ENCODE data around the gene HLA-DOA.

HLA-DOA gene

DNA sequence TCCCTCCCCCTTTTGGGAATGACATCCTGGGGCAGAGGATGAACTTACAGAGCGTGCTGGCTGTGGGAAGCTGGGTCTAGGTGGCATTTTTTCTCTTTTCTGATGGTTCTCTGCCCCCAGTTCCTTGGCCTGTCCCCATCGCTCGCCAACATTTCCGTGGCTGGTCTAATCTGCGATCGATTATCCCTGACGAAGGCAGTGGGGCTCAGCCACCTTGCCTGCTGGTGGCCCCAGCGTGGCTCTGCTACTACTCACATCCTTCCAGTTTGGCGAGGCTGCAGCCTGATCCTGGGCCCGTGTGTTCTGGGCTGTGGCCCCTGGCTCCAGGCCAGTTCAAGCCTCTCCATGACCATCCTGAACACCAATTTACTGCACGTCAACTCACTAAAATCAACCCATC lies 6.4 kb upstream of the HLA-DOA start:
- no peak for DNase-seq

DNA sequence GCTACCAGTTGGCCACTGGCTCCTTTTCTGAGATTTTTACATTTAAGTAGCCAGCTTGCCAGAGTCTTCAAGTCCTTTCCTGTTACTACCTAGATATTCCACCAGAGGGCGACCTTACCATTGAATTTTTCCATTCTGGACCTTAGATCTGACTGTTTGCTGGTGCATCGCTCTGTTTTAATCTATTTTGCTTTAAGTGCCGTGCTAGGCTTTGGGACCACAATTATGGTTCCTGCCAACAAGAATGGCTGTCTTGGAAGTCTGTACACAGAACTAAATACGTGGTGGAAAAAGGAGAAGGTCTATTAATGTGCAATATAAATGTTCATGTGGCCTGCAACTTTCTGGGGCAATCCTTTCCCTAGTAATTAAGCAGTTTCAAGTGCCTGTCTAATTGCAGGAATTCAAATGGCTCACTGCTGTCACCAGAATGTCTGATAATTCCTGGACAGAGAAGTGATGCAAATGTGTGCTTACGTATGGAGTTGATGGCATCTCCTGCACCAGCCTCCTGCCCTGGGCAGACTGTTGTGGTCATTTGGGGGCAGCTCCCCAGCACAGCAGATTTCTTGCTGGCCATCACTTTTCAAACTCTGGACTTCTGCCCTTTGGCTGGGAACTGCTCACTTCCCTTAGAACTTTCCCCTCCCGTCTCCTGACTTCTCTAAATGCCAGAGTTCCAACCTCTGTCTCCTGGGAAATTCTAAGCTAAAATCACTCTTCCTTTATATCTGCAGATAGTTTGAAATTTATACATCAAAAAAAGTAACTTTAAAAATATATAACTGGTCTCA lies 5.6 kb upstream of the HLA-DOA start:
- peak; percentile 77 for DNase-seq

DNA sequence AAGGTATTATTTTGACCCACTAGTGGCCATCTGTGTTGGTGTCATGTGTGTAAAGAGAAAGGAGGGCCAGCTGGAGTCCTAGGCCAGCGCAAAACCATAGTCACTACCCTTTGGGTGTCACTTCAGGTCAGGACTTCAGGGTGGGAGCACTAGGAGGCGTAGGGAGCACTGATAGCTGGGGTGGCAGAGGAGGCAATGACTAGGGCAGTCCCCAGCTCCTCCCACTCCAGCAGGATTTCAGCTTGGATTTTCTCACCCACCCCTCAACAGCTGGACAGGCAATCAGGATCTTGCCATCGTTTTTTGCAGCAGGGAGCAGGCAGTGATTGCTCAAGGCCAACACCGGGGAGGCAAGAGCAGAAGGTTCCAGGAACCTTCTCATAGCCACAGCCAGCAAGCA lies 4.2 kb upstream of the HLA-DOA start:
- DNase-seq = peak; percentile 12

DNA sequence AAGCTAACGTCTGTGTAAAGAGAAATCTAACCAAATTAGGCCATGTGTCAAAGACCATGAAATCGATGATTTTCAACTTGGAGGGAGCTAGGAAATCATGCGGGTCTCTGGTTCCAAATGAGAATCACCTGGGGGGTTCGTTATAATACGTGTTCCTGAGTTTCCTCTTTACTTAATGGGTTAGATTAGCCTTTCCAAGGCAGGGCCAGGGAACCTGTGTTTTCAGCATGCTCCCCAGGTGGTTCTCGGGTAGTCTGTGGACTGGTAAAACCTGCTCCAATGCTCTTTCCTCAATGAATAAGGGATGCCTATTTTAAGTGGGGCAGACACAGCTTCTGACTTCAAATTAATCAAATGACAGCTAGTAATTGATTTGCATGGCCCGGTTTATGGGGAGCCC lies 965 bp upstream of the HLA-DOA start:
- no peak for DNase-seq

DNA sequence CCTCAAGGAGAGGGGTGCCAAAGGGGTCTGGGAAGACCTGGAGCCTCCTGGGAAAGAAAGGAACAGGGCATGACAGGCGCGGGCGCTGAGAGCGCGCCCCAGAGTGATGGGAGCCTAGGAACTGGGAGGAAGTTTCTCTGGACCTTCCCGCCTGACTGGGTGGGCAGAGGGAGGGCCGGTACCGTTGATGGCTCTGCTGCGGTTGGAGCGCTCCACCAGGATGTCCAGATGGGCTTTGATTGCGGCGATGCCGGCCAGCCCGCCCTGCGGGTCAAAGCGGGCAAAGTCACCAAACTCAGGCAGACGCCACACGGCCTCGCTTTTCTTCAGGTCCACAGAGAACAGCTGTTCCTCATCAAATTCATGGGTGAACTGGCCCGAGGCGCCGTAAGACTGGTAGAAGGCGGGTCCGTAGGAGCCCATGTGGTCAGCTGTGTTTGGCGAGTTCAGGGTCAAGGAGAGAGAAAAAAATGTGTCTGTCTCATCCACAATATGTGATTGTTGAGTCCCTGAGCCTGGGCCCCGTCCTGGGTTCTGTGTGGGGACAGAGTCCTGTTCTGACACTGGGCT lies 1.5 kb downstream of the HLA-DOA start:
- DNase-seq = peak; percentile 51

DNA sequence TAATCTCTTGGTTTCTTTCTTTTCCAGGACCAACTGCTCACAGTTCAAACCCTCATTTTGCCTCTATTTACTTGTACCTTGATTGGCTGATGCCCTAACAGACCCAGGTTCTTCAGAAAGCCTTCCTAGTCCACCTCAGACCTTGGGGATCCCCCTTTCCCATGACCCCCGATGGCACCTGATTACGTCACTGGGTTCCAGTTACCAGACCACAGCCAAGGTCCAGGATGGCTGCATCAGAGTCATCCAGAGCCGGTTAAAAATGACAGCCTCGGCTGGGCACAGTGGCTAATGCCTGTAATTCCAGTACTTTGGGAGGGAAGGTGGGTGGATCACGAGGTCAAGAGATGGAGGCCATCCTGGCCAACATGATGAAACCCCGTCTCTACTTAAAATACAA lies 4.5 kb downstream of the HLA-DOA start:
- DNase-seq = no peak

DNA sequence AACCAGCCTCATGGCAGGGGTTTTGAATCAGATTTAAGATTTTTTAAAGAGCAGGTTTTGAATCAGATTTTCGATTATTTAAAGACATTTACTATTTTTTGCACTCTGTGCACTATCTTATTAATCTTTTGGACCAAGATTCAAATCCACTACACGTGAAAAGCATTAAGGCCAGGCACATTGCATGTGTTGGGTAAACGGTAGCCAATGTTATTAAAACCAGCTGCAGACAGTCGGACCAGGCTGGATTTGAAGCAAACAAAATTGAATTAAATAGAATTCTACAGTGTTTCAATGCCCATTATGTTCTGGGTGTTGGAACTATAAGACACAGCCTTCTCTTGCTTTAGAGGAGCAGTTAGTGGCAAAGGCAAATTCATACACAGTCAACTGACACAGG lies 7.7 kb downstream of the HLA-DOA start:
- DNase-seq = no peak

DNA sequence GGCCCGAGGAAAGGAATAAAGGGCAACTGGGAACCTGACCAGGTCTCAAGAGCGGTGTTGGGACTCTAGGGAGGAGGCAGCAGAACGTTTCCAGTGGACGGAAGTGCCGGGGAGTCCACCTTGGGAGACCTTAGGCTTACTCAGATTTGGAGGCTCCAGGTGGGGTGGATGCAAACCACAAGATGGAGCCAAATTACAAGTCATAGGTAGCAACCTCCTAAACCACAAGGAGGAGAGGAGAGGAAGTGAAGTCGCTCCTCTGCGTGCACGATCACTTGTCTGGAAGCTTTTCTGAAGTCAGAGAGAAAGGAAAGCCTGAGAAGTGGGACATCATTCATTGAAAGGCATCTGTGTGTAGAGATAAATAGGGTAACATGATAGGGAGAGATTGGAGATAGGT lies 9.3 kb downstream of the HLA-DOA start:
- DNase-seq = peak; percentile 56

DNA sequence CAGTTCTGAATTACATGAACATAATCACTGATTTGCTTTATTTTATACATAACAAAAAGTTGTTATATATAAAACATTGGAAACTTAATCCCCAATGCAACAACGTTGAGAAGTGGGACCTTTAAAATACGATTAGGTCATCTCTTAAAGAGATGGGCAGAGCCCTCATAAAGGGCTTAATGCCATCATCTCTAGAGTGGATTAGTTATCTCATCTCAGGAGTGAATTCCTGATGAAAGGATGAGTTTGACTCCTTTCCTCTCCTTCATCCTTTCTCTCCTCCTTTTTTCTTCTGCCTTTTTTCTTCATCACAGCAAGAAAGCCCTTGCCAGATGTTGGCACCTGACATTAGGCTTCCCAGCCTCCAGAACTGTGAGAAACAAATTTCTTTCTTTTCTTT lies 13.9 kb downstream of the HLA-DOA start:
- no peak for DNase-seq

DNA sequence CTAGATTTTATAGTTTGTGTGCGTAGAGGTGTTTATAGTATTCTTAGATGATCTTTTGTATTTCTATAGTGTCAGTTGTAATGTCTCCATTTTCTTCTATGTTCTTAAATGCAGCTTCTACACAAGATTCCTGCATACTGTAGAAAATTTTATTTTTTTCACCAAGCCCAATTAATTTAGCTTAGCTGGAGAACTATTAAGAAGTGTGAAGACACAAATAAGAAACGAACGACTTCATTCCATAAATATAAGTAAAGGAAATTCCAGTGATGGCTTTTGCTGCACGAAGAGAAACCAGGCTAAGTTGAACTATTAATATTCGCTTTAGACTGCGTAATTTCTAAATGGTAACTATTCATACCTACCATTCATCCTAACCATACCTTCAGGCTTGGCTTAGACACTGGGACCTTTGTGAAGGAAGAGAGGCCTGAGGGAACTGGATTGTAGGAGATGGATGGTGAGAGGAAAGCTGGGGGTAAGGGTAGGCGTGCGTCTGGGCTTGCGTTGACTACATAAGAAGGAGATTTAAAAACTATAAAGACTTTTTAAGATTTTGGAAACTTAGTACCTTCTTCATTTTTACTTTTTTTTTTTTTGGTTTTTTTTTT lies 15.9 kb downstream of the HLA-DOA start:
- DNase-seq = no peak

DNA sequence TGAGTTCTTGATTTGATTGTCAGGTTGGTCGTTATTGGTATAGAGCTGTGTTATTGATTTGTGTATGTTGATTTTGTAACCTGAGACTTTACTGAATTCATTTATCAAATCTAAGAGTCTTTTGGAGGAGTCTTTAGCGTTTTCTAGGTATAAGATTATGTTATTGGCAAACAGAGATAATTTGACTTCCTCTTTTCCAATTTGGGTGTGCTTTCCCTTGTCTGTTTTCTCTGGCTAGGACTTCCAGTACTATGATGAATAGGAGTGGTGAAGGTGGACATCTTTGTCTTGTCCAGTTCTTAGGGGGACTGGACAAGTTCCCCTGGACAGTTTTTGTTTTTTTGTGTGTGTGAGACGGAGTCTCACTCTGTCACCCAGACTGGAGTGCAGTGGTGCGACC lies 17.4 kb downstream of the HLA-DOA start:
- no peak for DNase-seq

DNA sequence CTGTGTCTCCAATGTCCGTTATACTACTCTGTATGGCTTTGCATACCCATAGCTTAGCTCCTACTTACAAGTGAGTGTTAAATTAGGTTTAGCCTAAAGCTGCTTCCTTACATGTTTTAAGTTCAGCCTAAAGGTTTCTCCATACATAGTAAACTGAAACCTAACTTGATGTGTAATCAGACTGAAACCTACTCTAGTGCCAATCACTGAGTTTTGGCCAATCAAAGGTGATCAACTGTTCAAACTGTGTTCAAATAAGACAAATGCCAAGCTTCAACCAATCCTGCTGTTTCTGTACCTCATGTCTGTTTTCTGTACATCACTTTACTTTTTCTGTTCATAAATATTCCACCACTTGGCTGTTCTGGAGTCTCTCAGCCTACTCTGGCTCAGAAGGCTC lies 20.0 kb downstream of the HLA-DOA start:
- DNase-seq = no peak

DNA sequence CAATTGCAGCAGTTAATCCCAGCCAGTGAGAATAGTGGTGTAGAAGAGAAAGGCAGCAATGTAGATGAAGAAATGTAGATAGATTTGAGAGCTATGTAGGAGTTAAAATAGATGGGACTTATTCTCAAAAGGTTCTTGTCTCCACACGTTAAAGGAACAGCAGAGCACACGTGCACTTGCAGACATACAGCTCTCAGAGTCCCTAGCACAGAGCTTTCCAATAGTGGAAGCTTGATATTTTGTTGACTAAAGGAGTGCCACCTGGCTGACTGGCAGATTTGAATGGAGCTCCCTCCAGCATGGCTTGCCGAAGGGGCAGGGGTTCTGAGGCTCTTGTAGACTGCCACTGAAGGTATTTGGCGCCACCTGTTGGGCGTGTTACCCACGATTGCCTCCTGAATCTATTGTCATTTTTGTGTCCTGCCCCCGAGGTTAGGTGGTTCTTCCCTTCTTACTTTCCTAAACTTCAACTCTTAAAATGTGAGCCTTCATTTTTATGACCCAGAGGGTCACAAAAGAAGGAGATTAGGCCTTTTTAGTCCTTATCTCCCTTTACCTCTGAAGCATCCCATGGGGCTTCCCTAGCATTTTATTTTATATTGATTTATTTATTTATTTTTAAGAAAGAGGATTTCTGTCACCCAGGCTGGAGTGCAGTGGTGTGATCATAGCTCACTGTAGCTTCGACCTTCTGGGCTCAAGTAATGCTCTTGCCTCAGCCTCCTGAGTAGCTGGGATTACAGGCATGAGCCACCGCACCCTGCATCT lies 24.6 kb downstream of the HLA-DOA start:
- DNase-seq = peak; percentile 97

DNA sequence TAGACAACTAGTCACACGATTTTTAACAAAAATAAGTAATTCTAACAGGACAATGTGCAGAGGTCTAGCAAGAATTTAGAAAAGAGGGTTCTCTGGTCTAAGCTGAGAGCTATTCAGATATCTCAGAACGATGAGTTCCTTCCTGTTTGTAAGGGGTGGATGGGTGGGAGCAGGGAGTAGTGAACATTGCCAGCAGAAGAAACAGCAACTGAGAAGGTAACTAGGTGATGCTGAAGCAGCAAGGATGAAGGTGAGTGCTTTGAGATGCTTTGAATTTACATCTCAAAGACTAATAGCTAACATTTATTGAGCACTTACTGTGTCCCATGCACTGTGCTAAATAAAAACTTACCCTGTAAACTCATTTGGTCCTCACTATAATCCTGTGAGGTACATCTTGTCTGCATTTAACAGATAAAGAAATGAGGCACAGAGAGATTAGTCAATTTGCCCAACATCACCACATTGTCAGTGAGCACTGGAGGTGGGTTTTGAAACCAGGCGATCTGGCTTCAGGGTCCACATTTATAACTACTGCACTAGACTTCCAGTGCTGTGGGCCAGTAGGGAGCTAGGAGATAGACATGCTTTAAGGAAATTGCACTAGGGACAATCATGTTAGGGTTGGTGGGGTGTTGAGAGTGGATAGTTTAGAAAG lies 25.3 kb downstream of the HLA-DOA start:
- no peak for DNase-seq

DNA sequence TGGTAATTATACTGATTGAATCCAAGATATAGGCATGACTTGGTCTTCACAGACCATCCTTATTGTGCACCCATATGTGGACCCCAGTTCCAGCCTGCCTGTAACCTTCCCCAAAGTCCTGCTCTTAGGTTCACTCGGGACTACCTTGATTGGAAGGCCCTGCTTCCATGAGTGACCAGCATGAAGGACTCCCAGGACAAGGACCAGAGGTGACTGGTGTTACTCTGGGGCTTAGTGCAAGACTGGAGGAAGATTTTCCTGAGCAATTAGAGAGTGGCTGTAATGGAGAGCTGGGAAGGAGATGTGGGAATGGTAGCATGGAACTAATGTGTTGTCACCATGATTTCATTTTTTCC lies 25.9 kb downstream of the HLA-DOA start:
- DNase-seq = no peak

DNA sequence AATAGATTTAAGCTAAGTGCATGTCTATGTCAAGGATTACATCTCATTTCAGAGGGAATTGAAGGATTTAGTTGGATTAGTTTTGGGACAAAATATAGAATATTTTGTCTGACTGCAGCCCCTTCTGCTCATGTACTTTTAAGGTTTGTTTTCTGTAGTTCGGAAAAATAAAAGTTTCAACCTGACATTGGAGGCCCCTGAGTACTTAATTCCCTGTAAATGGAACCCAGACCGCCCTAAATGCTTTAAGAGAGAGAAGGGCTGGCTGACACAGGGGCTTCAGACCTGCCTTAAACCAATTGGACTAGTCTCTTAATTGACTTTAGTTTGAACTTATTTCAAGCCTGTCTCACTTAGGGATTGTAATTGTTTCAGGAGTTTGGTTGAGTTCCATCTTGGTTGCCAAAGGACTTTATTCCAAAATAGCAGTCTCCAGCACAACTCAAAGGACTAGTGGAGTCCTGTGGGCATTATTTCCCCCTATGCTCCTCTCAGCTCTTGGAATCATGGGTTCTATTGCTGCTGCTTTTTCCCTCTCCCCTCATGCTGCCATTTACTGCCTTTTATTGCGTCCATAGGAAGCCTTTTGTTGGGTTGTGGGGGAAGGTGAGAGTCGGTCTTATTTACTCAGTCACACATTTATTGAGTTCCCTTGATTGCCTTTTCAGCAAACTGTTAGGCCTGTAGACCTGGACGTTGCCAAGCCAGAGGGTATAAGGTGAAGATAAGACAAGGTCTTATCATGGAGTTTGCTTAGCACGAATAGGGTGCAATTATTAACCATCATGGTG lies 26.5 kb downstream of the HLA-DOA start:
- DNase-seq = peak; percentile 67

DNA sequence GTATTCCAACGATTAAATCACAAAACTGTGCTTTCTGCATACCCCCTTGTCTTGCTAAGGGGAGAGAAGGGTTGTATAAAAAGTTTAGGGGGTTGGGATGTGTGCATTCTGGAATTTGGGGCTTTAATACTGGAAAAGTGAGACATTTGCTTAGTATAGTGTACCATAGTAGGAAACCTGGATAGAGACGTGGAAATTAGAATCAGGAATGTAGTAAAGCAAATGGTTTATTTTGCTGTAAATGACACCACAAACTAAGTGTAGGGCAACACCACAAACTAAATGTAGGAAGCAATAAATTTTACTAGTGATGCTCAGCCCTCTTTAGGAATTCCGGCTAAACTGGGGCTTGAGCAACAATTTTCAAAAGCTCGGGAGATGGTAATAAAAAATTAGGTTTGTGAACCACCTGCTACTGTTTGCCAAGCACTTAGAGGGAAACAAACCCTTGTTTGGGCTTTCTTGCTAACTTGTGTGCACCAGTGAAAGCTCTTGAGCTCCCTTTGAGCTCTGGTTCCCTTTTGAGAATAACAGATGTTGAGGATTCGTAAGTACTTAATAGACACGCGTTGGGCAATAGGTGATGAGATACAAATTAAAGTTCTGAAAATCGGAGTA lies 27.2 kb downstream of the HLA-DOA start:
- peak; percentile 75 for DNase-seq

DNA sequence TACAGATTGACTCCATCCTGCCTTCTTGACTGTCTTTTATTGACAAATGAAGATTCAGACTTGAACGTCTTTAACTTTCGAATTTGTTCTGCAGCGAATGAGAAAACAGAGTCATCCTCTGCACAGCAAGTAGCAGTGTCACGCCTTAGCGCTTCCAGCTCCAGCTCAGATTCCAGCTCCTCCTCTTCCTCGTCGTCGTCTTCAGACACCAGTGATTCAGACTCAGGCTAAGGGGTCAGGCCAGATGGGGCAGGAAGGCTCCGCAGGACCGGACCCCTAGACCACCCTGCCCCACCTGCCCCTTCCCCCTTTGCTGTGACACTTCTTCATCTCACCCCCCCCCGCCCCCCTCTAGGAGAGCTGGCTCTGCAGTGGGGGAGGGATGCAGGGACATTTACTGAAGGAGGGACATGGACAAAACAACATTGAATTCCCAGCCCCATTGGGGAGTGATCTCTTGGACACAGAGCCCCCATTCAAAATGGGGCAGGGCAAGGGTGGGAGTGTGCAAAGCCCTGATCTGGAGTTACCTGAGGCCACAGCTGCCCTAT lies 28.8 kb downstream of the HLA-DOA start:
- DNase-seq = no peak

DNA sequence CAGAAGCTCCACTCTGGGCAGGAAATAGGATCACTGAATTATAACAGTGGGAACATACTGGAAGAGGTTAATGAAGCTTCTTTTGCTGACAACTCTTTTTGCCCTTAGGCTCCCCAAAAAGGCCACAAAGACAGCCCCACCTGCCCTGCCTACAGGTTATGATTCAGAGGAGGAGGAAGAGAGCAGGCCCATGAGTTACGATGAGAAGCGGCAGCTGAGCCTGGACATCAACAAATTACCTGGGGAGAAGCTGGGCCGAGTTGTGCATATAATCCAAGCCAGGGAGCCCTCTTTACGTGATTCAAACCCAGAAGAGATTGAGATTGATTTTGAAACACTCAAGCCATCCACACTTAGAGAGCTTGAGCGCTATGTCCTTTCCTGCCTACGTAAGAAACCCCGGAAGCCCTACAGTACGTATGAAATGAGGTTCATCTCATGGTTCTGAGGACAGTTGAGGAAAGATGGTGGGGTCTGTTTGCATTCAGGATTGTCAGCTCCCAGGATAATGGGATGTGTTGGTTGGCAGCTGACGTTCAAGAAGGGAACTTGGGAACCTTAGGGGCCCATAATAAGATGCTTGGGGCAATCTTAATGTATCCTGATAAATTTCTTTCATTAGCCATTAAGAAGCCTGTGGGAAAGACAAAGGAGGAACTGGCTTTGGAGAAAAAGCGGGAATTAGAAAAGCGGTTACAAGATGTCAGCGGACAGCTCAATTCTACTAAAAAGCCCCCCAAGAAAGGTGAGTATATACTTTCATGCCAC lies 29.5 kb downstream of the HLA-DOA start:
- no peak for DNase-seq

DNA sequence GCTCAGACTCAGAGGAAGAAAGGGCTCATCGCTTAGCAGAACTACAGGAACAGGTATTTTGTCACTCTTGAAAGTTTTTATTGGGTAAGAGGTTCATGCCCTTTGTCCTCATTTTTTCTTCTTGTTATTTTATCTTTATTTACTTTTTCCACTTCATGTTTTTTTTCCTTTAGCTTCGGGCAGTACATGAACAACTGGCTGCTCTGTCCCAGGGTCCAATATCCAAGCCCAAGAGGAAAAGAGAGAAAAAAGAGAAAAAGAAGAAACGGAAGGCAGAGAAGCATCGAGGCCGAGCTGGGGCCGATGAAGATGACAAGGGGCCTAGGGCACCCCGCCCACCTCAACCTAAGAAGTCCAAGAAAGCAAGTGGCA lies 31.5 kb downstream of the HLA-DOA start:
- DNase-seq = no peak
